Immature natural killer cell (primary cell): ENCODE measurements around the gene RBM15. TPM values are rescaled to one million over a fixed set of nuclear protein-coding genes. Genes with fewer than 3 reads are reported as not detected.

Experiments used
- DNase-seq, 3 donors: peaks; one replicate each; pipeline ENCODE4 v3.0.0; 2022; ENCODE audit warnings: mixed read lengths in 1 of 3
- H3K27ac Mint-ChIP-seq, 6 donors: one replicate each; pipeline ENCODE4 v1.8.0; 2020; ENCODE audit warnings: mixed read lengths in 6 of 6, mild to moderate bottlenecking in 5 of 6, inconsistent platforms in 4 of 6, moderate library complexity in 3 of 6
- H3K27me3 Mint-ChIP-seq, 3 donors: one replicate each; pipeline ENCODE4 v1.8.0; 2020 to 2021; ENCODE audit warnings: low read depth in 3 of 3, mild to moderate bottlenecking in 3 of 3, mixed read lengths in 3 of 3, moderate library complexity in 3 of 3, inconsistent platforms in 1 of 3
- H3K36me3 Mint-ChIP-seq, 3 donors: one replicate each; pipeline ENCODE4 v1.8.0; 2020; ENCODE audit warnings: mixed read lengths in 3 of 3, inconsistent platforms in 2 of 3, mild to moderate bottlenecking in 2 of 3
- H3K4me1 Mint-ChIP-seq, 2 donors: one replicate each; pipeline ENCODE4 v1.8.0; 2020; ENCODE audit warnings: inconsistent platforms in 2 of 2, mild to moderate bottlenecking in 2 of 2, mixed read lengths in 2 of 2, moderate library complexity in 1 of 2
- H3K4me3 Mint-ChIP-seq, 5 donors: one replicate each; pipeline ENCODE4 v1.8.0; 2020; ENCODE audit warnings: mild to moderate bottlenecking in 5 of 5, mixed read lengths in 5 of 5, inconsistent platforms in 3 of 5, moderate library complexity in 3 of 5
- H3K9me3 Mint-ChIP-seq, 6 donors: one replicate each; pipeline ENCODE4 v1.8.0; 2020; ENCODE audit warnings: mild to moderate bottlenecking in 6 of 6, mixed read lengths in 6 of 6, inconsistent platforms in 4 of 6, moderate library complexity in 3 of 6
- polyA plus RNA-seq, 3 donors: library from polyadenylated mRNA; unstranded; fragments of 300-500 nt; fragmentation: Illumina TruSeq; gene quantifications; one replicate each; pipeline ENCODE4 v1.2.3, GENCODE V29; 2021

The RBM15 gene
- polyA plus RNA-seq, 3 donors from 2014 or later = 5.7 to 14.4 (median 10.0) TPM

DNA sequence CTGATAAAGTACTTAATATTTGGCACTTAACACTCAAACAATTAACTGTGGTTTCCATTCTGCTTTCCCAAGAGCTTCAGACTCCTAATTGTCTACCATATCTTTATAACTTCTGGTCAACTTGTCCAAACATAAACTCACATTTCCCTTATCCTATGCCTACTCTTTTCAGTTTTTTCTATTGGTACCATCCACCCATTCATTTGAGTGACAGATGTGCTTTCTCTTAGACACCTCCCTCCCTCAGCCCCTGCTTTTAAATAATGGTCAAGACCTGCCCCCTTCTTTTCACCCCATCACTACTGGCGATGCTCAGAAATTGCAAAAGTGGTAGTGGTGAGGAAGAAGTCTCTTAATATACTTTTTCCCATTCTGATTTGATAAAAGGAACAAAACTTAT is 46.2 kb downstream of the RBM15 start:
- Mint-ChIP-seq H3K27me3 (peaks cover 0 to 4% (median 2%) of the 10 kb centered on the region in 3 donors), H3K4me1 (peaks cover 25 to 28% of the 10 kb centered on the region in 2 donors), H3K4me3 (no peak overlapping the region), H3K27ac (peak overlapping the region in 2 of 6 donors; percentile 16 to 38), H3K9me3 (no peaks in the 10 kb centered on the region), H3K36me3 (no peaks in the 10 kb centered on the region)
- DNase-seq = no peak

DNA sequence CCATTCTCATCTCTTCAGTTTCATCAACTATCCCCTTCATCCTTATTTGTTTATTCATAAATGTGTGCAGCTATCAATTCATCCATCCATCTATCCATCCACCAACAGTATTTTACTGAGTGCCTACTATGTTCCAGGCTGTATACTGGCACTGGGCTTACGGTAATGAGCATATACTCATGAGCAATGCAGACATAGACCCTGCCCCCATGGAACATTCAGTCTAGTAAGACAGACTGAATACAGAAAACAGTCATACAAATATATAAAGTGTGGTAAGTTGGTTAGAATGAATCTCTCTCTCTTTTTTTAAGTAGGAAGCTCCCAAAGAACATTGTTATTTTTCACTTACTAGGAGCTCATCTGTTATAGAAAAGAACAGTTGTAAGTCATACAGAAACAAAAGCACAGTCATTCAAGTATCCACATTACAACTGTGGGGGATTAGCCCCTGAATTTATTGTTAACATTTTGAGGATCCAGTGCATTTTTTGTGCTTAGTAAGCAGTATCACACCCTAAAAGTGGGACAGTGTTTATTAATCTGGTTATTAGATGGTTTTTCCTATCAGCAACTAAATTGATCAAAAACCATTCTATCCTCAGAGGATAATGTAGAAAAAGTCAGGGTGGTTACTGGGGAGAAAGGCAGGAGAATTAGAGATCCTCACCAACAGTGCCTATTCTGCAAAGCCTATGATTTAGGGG is 48.0 kb downstream of the RBM15 start:
- Mint-ChIP-seq H3K27me3 (peaks cover 1 to 2% (median 2%) of the 10 kb centered on the region in 3 donors), H3K4me1 (peaks cover 25 to 28% of the 10 kb centered on the region in 2 donors), H3K27ac (peak overlapping the region in 1 of 6 donors; percentile 72)

DNA sequence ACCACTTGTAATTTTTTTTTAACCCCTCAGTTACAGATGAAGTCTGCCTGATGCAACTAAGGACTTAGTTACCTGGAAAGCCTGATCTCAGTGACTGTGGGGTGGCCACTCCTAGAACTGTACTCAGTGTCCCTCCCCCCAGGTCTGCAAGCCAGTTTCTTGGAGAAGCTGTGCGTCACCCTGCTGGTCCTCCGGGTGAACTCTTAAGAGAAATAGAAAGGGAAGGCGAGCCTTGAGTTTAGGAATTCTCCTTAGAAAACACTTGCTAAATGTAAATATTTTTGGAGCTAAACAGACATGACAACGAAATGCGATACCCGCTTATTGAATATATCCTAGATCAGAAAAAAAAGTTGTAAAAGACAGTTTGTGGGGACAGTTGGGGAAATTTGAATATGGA is 50.9 kb downstream of the RBM15 start:
- Mint-ChIP-seq H3K27me3 (peaks cover 0 to 4% (median 1%) of the 10 kb centered on the region in 3 donors), H3K4me3 (no peak overlapping the region), H3K27ac (no peak overlapping the region), H3K9me3 (no peaks in the 10 kb centered on the region), H3K36me3 (peaks cover 4 to 10% (median 9%) of the 10 kb centered on the region in 3 donors), H3K4me1 (peaks cover 4 to 5% of the 10 kb centered on the region in 2 donors)
- DNase-seq = no peak

More for the DNA sequence above, 48.0 kb downstream of the RBM15 start:
- DNase-seq = no peak
- Mint-ChIP-seq H3K4me3 (no peak overlapping the region), H3K36me3 (no peaks in the 10 kb centered on the region), H3K9me3 (no peaks in the 10 kb centered on the region)

GRCh38 chr1:110390692-110391245 is 51.6 kb downstream of the RBM15 start, which contains the start of gene SLC16A4:
Gene SLC16A4, minus strand, starts transcription at chr1:110391026. Its CDS starts 1,703 bp downstream, at chr1:110389323.
- Mint-ChIP-seq H3K27me3 (peaks cover 0 to 4% (median 1%) of the 10 kb centered on the region in 3 donors), H3K4me3 (no peak within 1 kb of the TSS), H3K27ac (no peak within 1 kb of the TSS), H3K36me3 (peaks cover 4 to 16% (median 15%) of the 10 kb centered on the region in 3 donors), H3K9me3 (no peaks in the 10 kb centered on the region), H3K4me1 (no peaks in the 10 kb centered on the region)
- no peak for DNase-seq

- Mint-ChIP-seq H3K9me3 (no peaks in the 10 kb centered on the region), H3K36me3 (peaks cover 4 to 19% (median 19%) of the 10 kb centered on the region in 3 donors), H3K27ac (no peak overlapping the region), H3K4me3 (no peak overlapping the region), H3K27me3 (peaks cover 0 to 4% (median 1%) of the 10 kb centered on the region in 3 donors), H3K4me1 (no peaks in the 10 kb centered on the region)
- no peak for DNase-seq
Observed at GRCh38 chr1:110393286-110393685, 54.1 kb downstream of the RBM15 start.

DNA sequence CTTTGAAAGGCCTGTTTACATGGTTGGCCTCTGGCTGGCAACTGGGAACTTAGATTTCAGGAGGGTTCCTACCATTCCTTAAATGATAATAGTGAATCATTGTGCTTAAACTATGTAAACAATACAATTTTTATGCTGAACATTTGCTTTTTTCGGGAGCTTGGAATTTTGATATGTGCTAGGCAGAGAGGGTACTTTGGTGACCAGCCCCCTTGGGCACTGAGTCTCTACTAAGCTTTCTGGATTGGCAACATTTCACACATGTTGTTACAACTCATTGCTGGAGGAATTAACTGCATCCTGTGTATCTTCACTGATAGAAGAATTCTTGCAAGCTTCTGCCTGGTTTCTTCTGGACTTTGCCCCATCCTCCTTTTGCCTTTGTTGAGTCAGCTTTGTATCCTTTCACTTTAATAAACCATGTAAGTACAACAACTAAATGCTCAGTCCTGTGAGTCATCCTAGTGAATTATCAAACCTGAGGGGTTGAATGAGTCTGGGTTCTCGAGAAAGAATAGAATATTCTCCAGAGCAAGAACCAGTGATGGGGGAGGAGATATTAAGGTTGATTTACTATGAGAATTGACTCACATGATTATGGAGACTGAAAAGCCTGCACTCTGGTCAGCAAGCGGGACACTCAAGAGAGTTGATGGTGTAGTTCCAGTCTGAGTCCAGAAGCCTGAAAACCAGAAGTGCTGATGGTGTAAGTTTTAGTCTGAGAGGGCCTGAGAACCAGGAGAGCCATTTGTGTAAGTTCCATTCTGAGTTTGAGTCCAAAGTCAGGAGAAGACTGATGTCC is 54.7 kb downstream of the RBM15 start:
- no peak for DNase-seq
- H3K4me3 Mint-ChIP-seq = no peak overlapping the region

GRCh38 chr1:110394493-110394820 is 55.3 kb downstream of the RBM15 start:
- no peaks in the 10 kb centered on the region for H3K9me3 Mint-ChIP-seq
- H3K4me1 Mint-ChIP-seq = no peaks in the 10 kb centered on the region
- H3K4me3 Mint-ChIP-seq = no peak overlapping the region
- DNase-seq = no peak
- H3K36me3 Mint-ChIP-seq = peaks cover 4 to 21% (median 20%) of the 10 kb centered on the region in 3 donors
- H3K27me3 Mint-ChIP-seq = peaks cover 0 to 4% (median 1%) of the 10 kb centered on the region in 3 donors
- H3K27ac Mint-ChIP-seq = no peak overlapping the region

More for the DNA sequence above, 54.7 kb downstream of the RBM15 start:
- H3K27ac Mint-ChIP-seq = no peak overlapping the region
- H3K36me3 Mint-ChIP-seq = peaks cover 4 to 21% (median 20%) of the 10 kb centered on the region in 3 donors
- H3K9me3 Mint-ChIP-seq = no peaks in the 10 kb centered on the region
- H3K4me1 Mint-ChIP-seq = no peaks in the 10 kb centered on the region
- peaks cover 0 to 4% (median 1%) of the 10 kb centered on the region in 3 donors for H3K27me3 Mint-ChIP-seq

Other genes starting within 250 kb of the RBM15 start
- not detected for gene UBL4B, start 226.9 kb upstream of the RBM15 start, polyA plus RNA-seq
- not detected for gene SLC6A17, start 188.9 kb upstream of the RBM15 start, polyA plus RNA-seq
- gene KCNC4, start 129.1 kb upstream of the RBM15 start, polyA plus RNA-seq = under 1 TPM; 0.18 to 0.48 (median 0.47) TPM
- under 1 TPM in 1 of 3 donors, not detected in 2; 0.80 TPM for gene SLC16A4, start 51.6 kb downstream of the RBM15 start, polyA plus RNA-seq
- 100 to 1,000 TPM; 254 to 387 (median 277) TPM for gene LAMTOR5, start 68.3 kb downstream of the RBM15 start, polyA plus RNA-seq
- gene PROK1, start 111.8 kb downstream of the RBM15 start, polyA plus RNA-seq = not detected
- not detected for gene KCNA10, start 179.8 kb downstream of the RBM15 start, polyA plus RNA-seq